ENCODE measurements around the gene SERPINA12. TPM values are rescaled to one million over a fixed set of nuclear protein-coding genes. Genes with fewer than 3 reads are reported as not detected.

The SERPINA12 gene
- total and polyA plus RNA-seq, 2 donors (not counting 1 experiment from before 2014, with no cell fraction given), result not detected

DNA sequence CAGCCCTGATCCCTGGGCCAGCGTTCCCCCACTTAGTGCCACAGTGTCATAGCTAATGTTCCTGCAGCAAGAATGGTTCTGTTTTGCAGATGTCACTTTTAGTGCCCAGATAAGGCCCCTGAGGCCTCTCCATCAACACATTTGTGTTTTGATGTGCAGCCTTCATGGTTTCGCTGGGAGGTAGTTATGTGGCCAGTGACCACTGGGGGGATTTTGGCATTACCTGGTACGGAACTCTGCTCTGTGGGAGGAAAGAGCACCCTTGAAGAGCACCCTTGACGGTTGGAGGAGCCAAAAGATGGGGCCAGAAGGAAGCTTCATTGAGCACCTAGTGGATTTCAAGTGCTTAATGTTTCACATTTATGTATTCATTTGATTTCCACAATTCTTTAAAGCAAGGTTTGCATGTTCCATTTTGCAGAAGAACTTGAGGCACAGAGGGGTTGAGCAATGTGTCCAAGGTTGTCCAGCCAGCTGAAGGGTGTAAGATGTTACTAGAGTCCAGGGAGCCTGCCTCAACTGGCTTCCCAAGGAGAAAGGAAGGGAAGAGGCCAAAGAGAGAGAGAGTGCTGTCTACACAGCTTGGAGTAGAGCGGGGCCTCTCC, 69.7 kb downstream of the SERPINA12 start:
- Histone ChIP-seq H3K36me3 (ENCODE audit: control insufficient read depth, insufficient read depth, low read length) (no peaks in the 10 kb centered on the region), H3K27ac (ENCODE audit: insufficient read depth, low read length) (no peak overlapping the region), H3K27me3 (ENCODE audit: control insufficient read depth, insufficient read depth, low read length) (no peaks in the 10 kb centered on the region), H3K9me3 (ENCODE audit: control insufficient read depth, insufficient read depth, low read depth, low read length) (no peaks in the 10 kb centered on the region), H4K20me1 (ENCODE audit: control insufficient read depth, extremely low read depth, insufficient read depth, low read length) (no peaks in the 10 kb centered on the region), H3K79me2 (ENCODE audit: control insufficient read depth, insufficient read depth, low read length) (no peaks in the 10 kb centered on the region), H3K9ac (ENCODE audit: insufficient read depth, low read length) (no peak overlapping the region), H2AFZ (ENCODE audit: low read length) (no peak overlapping the region), H3K4me3 (replicated peaks in 1 of 4; ENCODE audit: control extremely low read depth in 1 of 4, insufficient read depth in 1 of 4, low read depth in 3 of 4, low read length in 4 of 4) (no peak overlapping the region), H3K4me2 (ENCODE audit: extremely low read depth, insufficient read depth, low read length) (no peak overlapping the region), H3K4me1 (ENCODE audit: control insufficient read depth, extremely low read depth, insufficient read depth, low read length) (no peaks in the 10 kb centered on the region)
- DNase-seq (ENCODE audit: low read depth in 2 of 2), result no peak
- TF ChIP-seq EZH2 (IDR thresholded peaks at IDR 0.05; ENCODE audit: low read length, missing control alignments), result no peak
- TF ChIP-seq, protein P1, sequence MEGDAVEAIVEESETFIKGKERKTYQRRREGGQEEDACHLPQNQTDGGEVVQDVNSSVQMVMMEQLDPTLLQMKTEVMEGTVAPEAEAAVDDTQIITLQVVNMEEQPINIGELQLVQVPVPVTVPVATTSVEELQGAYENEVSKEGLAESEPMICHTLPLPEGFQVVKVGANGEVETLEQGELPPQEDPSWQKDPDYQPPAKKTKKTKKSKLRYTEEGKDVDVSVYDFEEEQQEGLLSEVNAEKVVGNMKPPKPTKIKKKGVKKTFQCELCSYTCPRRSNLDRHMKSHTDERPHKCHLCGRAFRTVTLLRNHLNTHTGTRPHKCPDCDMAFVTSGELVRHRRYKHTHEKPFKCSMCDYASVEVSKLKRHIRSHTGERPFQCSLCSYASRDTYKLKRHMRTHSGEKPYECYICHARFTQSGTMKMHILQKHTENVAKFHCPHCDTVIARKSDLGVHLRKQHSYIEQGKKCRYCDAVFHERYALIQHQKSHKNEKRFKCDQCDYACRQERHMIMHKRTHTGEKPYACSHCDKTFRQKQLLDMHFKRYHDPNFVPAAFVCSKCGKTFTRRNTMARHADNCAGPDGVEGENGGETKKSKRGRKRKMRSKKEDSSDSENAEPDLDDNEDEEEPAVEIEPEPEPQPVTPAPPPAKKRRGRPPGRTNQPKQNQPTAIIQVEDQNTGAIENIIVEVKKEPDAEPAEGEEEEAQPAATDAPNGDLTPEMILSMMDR (conservative IDR thresholded peaks at IDR 0.05 in 1 of 2, IDR thresholded peaks at IDR 0.05 in 1 of 2; ENCODE audit: low read depth in 1 of 2, low read length in 2 of 2), result no peak

Other genes starting within 250 kb of the SERPINA12 start
- not detected in 2 replicates for gene SERPINA10, start 216.2 kb downstream of the SERPINA12 start, total RNA-seq
- gene SERPINA10, start 216.2 kb downstream of the SERPINA12 start, polyA plus RNA-seq, result not detected in 2 replicates
- not detected in 2 replicates for gene SERPINA6, start 186.1 kb downstream of the SERPINA12 start, total RNA-seq
- not detected in 2 replicates for gene SERPINA6, start 186.1 kb downstream of the SERPINA12 start, polyA plus RNA-seq
- not detected in 2 replicates for gene SERPINA2, start 142.8 kb downstream of the SERPINA12 start, total RNA-seq
- not detected in 2 replicates for gene SERPINA2, start 142.8 kb downstream of the SERPINA12 start, polyA plus RNA-seq
- gene SERPINA1, start 120.9 kb downstream of the SERPINA12 start, total RNA-seq, result under 0.01 TPM in 1 of 2 replicates, not detected in the other
- 0.10 and 0.39 TPM in 2 replicates for gene SERPINA1, start 120.9 kb downstream of the SERPINA12 start, polyA plus RNA-seq
- not detected in 2 replicates for gene SERPINA11, start 56.7 kb downstream of the SERPINA12 start, total RNA-seq
- gene SERPINA11, start 56.7 kb downstream of the SERPINA12 start, polyA plus RNA-seq, result not detected in 2 replicates
- not detected in 2 replicates for gene SERPINA9, start 33.3 kb downstream of the SERPINA12 start, total RNA-seq
- gene SERPINA9, start 33.3 kb downstream of the SERPINA12 start, polyA plus RNA-seq, result not detected in 2 replicates
- gene SERPINA4, start 52.0 kb upstream of the SERPINA12 start, total RNA-seq, result not detected in 2 replicates
- gene SERPINA4, start 52.0 kb upstream of the SERPINA12 start, polyA plus RNA-seq, result not detected in 2 replicates
- gene SERPINA5, start 72.0 kb upstream of the SERPINA12 start, total RNA-seq, result not detected in 2 replicates
- gene SERPINA5, start 72.0 kb upstream of the SERPINA12 start, polyA plus RNA-seq, result not detected in 2 replicates
- 0.50 and 7.2 TPM in 2 replicates for gene SERPINA3, start 102.9 kb upstream of the SERPINA12 start, total RNA-seq
- 0.05 and 0.47 TPM in 2 replicates for gene SERPINA3, start 102.9 kb upstream of the SERPINA12 start, polyA plus RNA-seq